ENCODE data around the gene INPP5A. TPM values are rescaled to one million over a fixed set of nuclear protein-coding genes. Genes with fewer than 3 reads are reported as not detected.

INPP5A gene
- total RNA-seq, 6 donors from 2014 or later, result 28.6 to 81.7 (median 44.8) TPM

DNA sequence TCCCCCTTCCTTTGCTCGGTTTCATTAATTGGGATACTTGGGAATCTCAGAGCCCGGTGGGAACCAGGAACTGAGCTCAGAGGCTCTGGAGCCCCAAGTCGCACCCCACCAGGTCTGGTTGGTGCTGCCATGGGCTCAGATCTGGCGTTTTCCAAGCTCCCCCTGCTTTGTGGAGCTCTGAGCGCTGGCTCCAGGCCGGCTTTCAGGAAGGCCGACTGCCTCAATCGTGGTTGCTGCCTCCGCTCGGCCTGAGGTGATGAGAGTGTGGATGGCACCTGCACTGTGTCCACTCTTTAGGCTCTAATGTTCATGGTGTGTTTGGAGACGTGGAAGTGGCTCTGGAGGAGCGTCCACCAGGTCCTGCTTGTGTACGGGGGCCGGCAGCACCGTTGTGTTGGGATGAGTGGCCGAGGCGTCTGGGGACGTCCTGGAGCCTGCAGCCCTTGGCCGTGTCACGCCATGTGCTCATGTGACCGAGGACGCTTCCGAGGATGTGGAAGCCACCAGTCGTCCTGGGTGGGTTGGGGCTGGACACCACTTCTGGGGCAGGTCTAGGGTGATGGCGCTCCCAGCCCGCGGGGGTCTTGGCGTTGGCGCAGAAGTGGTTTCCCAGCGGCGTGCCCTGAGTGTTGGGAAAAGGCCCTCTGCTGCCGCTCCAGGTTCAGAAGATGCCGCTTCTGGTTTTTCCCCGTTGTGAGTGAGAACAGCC, 8.2 kb downstream of the INPP5A start:
- no peaks in the 10 kb centered on the region for H3K9me3 ChIP-seq
- no peaks in the 10 kb centered on the region for H3K36me3 ChIP-seq
- TF ChIP-seq POLR2AphosphoS5 (IDR thresholded peaks at IDR 0.05) (no peak), EP300 (IDR thresholded peaks at IDR 0.05) (no peak), POLR2A (IDR thresholded peaks at IDR 0.05) (no peak)
- TF ChIP-seq, protein P1, sequence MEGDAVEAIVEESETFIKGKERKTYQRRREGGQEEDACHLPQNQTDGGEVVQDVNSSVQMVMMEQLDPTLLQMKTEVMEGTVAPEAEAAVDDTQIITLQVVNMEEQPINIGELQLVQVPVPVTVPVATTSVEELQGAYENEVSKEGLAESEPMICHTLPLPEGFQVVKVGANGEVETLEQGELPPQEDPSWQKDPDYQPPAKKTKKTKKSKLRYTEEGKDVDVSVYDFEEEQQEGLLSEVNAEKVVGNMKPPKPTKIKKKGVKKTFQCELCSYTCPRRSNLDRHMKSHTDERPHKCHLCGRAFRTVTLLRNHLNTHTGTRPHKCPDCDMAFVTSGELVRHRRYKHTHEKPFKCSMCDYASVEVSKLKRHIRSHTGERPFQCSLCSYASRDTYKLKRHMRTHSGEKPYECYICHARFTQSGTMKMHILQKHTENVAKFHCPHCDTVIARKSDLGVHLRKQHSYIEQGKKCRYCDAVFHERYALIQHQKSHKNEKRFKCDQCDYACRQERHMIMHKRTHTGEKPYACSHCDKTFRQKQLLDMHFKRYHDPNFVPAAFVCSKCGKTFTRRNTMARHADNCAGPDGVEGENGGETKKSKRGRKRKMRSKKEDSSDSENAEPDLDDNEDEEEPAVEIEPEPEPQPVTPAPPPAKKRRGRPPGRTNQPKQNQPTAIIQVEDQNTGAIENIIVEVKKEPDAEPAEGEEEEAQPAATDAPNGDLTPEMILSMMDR (IDR thresholded peaks at IDR 0.05), result no peak
- peaks cover 37 to 75% (median 57%) of the 10 kb centered on the region in 4 donors for H3K4me1 ChIP-seq
- no peaks in the 10 kb centered on the region for H3K27me3 ChIP-seq
- no peak for ATAC-seq (ENCODE audit: low FRiP score in 2 of 2)
- no peak overlapping the region for H3K27ac ChIP-seq
- no peak overlapping the region for H3K4me3 ChIP-seq
- 84 to 94% methylated on average over 4 to 33 of the region's 34 CpGs for WGBS, 2 donors
- peak in 1 of 2 donors; percentile 58 for DNase-seq

DNA sequence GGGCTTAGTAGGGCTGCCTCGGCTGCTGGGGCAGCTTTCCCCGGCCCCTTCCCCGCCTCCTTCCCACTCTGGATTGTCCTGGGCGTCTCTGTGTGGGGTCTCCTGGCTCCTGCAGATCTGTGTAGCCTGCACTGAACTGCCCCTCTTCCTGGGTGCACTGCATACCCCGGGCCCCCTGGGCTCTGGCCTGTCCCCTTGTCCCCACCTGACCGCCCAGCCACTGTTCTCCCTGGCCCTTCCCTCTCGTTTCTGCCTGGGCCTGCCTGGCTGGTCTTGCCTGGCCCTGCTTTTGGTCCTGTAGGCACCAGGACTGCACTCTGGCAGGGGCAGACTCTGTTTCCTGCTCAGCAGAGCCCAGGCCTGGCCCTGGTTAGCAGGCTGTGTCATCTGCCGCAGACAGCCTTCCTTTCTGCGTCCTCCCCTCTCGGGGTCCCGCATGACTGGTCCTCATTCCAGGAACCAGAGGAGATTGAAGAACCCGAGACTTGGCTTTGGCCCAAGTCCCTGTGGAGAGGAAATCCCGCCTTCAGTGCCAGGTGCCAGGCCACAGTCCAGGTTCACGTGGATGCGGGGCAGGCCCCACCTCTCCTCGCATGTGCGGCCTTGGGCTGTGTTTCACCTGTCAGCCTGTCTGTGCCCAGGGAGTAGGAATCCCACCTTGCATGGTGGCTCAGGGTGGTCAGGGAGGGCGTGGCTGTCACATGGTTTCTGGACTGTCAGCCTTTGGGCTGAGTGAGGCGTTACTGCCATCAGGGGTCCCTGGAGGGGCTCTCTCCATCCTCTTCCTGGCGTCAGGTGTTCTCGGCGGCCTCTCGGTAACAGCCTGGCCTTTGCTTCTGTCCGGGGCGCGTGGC, 9.2 kb downstream of the INPP5A start:
- ATAC-seq (ENCODE audit: low FRiP score in 2 of 2), result no peak
- H3K9me3 ChIP-seq, result no peaks in the 10 kb centered on the region
- DNase-seq, result peak; percentile 50
- WGBS, 2 donors, result 75 to 100% methylated on average over 5 to 19 of the region's 26 CpGs
- H3K27me3 ChIP-seq, result no peaks in the 10 kb centered on the region
- H3K36me3 ChIP-seq, result no peaks in the 10 kb centered on the region
- no peak overlapping the region for H3K4me3 ChIP-seq
- no peak overlapping the region for H3K27ac ChIP-seq
- TF ChIP-seq POLR2A (IDR thresholded peaks at IDR 0.05) (no peak), POLR2AphosphoS5 (IDR thresholded peaks at IDR 0.05) (no peak), EP300 (IDR thresholded peaks at IDR 0.05) (no peak)
- TF ChIP-seq, protein P1 (IDR thresholded peaks at IDR 0.05), result no peak
- peaks cover 38 to 75% (median 57%) of the 10 kb centered on the region in 4 donors for H3K4me1 ChIP-seq

DNA sequence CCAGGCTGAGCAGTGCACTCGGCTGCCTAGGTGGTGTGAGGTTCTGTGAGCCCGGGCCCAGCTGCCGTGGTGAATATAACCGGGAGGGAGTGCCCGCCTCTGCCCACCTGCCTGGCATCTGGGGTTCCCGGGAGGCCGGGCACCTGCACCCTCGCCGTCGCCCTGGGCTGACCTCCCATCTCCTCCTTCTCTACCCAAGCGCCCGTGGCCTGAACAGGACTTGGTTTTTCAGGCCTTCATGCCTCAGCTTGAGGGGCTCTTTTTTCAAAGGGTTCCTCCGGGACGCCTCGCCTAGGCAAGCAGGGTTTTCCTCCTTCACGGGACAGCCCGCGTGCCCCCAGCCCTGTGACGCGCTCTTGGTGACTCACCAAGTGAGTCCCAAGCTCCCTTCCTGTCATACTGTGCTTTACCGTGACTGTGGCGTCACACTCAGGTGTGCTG, 9.9 kb downstream of the INPP5A start:
- H3K36me3 ChIP-seq, result no peaks in the 10 kb centered on the region
- ATAC-seq (ENCODE audit: low FRiP score in 2 of 2) (no peak), DNase-seq (peak in 1 of 2 donors; percentile 79)
- TF ChIP-seq POLR2AphosphoS5 (IDR thresholded peaks at IDR 0.05), result no peak
- TF ChIP-seq, protein P1 (IDR thresholded peaks at IDR 0.05), result no peak
- no peak for TF ChIP-seq POLR2A (IDR thresholded peaks at IDR 0.05)
- TF ChIP-seq EP300 (IDR thresholded peaks at IDR 0.05), result no peak
- H3K27me3 ChIP-seq, result no peaks in the 10 kb centered on the region
- no peaks in the 10 kb centered on the region for H3K9me3 ChIP-seq
- 88 to 91% methylated on average over 21 of the region's 22 CpGs for WGBS, 2 donors
- no peak overlapping the region for H3K27ac ChIP-seq
- no peak overlapping the region for H3K4me3 ChIP-seq
- H3K4me1 ChIP-seq, result peaks cover 38 to 70% (median 54%) of the 10 kb centered on the region in 4 donors

DNA sequence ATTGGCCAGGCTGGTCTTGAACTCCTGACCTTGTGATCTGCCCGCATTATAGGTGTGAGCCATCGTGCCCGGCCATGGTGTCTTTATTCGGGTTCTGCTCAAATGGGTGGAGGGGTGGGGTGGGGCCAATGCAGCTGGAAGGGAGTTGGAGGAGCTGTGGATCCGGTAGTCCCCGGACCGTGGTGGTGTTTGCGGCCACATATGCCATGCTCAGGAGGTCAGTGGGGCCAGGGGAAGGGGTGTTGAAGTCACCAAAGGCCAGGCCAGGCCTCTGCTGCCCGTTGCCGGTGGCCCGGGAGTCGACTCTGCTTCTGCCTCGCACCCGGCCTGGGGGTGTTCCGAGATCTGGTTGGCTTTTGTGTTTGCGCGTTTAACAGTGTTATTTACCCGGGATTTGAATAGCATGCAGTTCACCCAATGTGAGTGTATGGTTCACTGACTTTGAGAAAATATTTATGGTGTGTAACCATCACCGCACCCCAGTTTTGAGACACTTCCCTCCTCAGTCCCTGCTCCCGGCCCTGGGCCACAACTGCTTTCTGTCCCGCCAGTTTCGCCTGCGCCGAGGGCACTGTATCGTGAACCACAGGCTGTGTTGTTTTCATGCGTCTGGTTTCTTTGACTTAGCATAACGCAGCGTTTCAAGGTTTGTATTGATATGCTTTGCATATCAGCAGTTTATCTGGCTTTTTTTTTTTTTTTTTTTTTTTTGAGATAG, 10.7 kb downstream of the INPP5A start:
- 90 to 92% methylated on average over 18 to 28 of the region's 28 CpGs for WGBS, 2 donors
- Histone ChIP-seq H3K27ac (no peak overlapping the region), H3K27me3 (no peaks in the 10 kb centered on the region), H3K36me3 (no peaks in the 10 kb centered on the region), H3K4me1 (peaks cover 38 to 66% (median 54%) of the 10 kb centered on the region in 4 donors), H3K9me3 (no peaks in the 10 kb centered on the region), H3K4me3 (no peak overlapping the region)
- TF ChIP-seq POLR2AphosphoS5 (IDR thresholded peaks at IDR 0.05), result no peak
- no peak for TF ChIP-seq EP300 (IDR thresholded peaks at IDR 0.05)
- TF ChIP-seq, protein P1 (IDR thresholded peaks at IDR 0.05), result no peak
- no peak for TF ChIP-seq POLR2A (IDR thresholded peaks at IDR 0.05)
- ATAC-seq (ENCODE audit: low FRiP score in 2 of 2), result no peak
- DNase-seq, result peak in 1 of 2 donors; percentile 51

Data from upper lobe of left lung (tissue), 6 donors.